NCI-H2029 treated with DMSO at 0.1 percent for 48 hours (cell line): ENCODE measurements around the gene POLN.

Experiments
- DNase-seq: peaks from one replicate; lab custom pipeline; 2025; lab: John Stamatoyannopoulos, UW

Gene POLN

DNA sequence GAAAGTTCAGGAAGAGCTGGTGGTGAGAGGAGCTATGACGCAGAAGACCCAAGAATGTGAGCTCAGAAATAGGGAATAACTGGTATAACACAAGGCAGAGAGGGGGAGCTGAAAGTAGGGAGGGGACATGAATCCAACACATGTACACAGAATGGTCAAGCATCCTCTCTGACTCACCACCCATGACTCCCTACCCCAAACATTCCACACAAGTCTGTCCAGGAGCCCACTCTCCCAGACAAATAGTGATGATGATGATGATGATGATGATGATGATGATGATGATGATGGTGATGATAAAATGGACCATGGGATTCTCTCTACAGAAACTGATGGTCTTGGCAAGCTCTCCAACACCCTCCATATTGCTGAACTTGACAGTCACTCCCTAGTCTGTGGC is 136.4 kb downstream of the POLN start:
- DNase-seq: no peak

- DNase-seq: no peak
Observed at GRCh38 chr4:2104556-2105345, 137.2 kb downstream of the POLN start.

DNA sequence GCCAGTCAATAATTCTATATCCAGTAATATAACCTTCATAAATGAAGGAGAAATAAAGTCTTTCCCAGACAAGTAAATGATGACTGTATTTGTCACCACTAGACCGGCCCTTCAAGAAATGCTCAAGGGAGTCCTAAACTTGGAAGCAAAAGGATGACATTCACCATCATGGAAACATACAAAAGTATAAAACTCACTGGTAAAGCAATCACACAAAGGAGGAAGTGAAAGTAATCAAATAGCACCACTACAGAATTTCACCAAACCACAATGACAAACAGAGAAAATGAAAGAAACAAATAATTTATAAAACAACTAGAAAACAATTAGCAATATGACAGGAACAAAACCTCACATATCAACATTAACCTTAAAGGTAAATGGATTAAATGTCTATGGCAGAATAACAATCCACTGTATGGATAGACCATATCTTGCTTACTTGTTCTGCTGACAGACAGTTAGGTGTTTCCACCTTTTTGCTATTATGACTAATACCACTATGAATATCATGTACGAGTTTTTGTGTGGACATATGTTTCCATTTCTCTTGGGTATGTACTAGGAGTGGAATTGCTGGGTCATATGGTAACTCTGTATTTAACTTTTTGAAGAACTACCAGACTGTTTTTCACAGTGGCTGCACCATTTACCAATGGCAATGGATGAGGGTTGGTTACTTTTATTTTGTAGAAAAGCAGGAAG is 137.9 kb downstream of the POLN start:
- no peak for DNase-seq

DNA sequence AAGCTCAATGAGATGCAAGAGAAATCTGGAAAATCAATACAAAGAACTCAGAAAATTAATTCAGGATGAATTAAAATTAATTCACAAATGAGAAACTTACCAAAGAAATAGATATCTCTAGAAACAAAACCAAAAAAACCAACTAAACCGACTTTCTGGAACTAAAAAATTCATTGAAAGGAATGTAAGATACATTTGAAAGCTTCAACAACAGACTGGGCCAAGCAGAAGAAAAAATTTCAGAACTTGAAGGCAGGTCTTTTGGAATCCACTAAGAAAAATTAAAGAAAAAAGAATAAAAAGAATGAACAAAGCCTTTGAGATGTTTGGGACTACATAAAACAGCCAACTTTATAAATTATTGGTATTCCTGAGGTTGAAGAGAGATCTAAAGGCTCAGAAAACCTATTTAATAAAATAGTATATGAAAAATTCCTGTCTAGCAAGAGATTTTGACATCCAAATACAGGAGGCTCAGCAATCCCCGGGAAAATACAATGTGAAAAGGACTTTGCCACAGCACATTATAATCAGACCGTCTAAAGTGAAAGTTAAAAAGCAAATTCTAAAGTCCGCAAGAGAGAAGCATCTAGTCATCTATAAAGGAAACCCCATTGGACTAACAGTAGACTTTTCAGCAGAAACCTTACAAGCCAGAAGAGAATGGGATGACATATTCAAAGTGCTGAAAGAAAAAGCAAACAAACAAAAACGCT is 138.6 kb downstream of the POLN start:
- DNase-seq: no peak

GRCh38 chr4:2102045-2102883 is 139.7 kb downstream of the POLN start:
- DNase-seq: no peak

DNA sequence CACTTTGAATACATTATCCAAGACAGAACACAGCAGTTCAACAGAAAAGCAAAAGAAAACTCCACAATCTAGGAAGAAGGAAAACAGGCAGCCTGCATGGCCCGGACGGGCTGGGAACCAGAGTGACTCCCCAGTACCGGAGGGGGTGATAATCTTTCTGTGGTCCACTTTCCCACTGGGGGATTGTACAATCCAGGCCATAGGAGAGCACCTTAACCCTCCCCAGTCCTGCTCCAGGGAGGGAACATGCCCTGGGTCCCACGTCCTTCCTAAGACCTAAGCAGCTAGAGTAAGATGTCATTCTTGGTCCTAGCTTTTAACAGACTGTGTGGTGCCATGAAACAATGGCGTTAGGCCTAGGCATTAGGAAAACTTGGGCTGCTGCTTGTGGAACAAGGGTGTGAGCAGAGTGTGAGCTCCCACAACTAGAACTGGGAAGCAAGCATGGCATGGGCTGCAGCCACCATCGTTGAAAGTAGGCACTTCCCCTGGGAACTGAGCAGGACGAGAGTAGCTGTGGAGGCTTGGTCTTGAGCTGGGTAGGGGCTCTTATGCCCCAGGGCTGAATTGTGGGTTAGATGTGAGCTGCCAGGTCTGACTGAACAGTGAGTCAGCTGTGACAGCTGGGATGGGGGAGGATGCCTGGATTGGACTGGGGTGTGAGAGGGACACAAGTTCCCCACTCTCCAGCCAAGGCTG is 140.4 kb downstream of the POLN start:
- no peak for DNase-seq

- no peak for DNase-seq
Observed at GRCh38 chr4:2096073-2096609, 145.8 kb downstream of the POLN start.

- DNase-seq: no peak
Observed at GRCh38 chr4:2095236-2096072, 146.5 kb downstream of the POLN start.

DNA sequence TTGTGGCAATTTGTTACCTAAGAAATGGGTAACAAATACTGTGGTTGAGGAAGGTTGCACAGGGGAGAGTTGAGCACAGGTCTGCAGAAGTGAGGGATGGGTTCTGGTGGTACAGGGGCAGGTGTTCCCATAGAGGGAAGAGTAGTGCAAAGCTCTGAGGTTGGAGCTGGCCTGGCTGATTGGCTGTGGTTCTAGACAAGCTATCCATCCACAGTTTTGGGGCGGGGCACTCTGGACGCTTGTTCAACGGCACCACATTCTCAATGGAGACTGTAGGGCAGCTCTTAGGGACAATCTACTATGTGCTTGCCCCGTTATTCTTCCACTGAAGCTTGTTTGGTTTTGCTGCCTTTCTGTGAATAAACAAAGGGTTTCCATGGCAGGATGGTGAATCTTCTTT is 147.4 kb downstream of the POLN start:
- DNase-seq: no peak

DNA sequence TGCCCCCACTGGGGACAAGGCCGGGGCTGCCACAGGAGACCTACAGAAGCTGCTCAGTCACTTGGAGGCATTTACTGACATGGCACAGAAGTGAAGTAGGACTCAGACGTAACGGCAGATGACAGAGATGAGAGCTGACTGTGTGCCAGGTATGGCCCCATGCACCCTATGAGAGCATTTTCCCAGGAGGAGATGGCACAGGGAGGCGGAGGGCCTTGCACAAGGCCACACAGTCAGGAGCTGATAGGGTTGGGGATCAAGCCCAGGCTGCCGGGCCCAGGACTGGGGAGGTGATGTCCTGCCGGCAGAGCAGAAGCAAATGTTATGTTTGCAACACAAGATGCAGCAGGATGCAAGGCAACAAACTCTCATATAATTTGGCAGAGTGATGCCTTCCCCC is 148.7 kb downstream of the POLN start:
- no peak for DNase-seq

DNA sequence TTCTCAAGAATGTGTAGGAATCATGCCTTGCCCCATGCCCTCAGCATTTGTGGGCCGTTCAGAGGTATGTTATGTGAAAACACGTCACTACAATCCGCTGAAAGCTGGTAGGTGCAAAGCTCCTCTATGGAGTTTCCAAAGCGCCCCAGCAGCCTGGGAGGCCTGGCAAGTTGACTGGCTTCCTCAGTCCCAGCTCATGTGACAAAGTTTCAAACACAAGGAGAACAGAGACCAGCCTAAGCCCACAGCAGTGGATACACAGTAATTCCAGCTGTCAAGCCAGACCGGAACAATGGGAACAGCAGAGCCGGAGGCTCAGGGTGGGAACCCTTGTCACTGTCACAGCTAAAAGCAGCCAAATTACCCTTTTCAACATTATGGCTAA is 149.3 kb downstream of the POLN start:
- DNase-seq: no peak

GRCh38 chr4:2091990-2092668 is 149.8 kb downstream of the POLN start:
- DNase-seq: no peak

DNA sequence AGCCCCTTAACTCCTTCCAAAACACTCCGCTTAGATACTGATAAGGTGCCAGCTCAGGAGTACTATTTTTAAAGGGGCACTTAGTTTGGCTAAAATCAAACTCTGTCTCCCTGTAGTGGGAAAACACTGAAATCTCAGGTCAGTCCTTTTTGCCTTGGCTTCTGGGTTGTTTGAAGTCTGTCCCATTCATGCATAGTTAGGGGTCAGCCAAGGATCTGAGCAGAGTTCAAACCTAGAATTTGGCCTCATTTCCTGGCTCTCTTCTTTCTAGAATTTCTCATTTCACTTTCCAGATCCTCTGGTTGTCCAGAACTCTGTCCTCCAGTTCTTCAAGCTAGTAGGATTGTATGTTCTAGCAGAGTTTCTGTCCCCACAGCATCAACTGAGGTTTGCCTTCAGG is 151.3 kb downstream of the POLN start:
- DNase-seq: no peak

DNA sequence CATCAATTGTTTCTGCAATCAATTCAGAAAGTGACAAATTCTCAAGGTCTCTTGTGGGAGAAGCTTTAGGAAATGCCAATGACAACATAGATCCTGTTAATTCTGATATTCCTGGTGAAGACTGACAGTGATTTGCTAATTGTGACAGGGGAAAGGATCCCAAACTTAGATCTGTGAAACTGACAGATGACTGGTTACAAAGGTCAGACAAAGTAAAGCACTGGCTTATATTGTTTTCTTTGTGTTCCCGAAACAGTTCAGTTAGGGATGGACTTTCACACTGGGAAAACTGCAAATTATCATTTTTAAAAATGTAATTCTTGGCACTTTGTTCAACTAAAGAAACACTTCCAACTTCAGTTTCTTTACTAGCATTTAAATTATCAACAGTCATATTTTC is 152.7 kb downstream of the POLN start:
- DNase-seq: no peak

GRCh38 chr4:2087170-2087569 is 154.8 kb downstream of the POLN start:
- no peak for DNase-seq

DNA sequence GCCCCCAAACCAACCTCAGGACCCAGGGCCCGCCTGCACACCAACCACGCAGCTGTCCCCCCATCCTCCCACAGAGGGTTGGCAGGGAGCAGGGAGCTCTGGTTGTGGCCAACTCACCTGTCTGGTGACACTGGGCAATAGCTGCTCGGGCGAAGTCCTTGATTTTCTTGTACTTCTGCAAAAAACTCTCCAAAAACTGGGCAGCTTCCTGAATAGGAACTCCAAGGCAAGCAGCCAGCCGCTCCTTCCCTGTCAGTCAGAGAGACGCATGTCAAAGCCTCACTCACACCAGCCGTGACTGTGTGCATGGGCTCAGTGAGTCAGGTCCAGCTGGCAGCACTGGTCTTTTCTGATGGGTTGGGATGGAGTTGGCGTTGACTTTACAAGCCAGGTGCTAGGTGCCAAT is 156.4 kb downstream of the POLN start:
- DNase-seq: no peak

- DNase-seq: no peak
Observed at GRCh38 chr4:2084316-2084715, 157.6 kb downstream of the POLN start.

- DNase-seq: no peak
Observed at GRCh38 chr4:2083826-2084160, 158.1 kb downstream of the POLN start.

- DNase-seq: no peak
Observed at GRCh38 chr4:2083116-2083825, 158.7 kb downstream of the POLN start.
